ENCODE measurements around the gene ATF3. TPM values are rescaled to one million over a fixed set of nuclear protein-coding genes. Genes with fewer than 3 reads are reported as not detected.

The ATF3 gene
- total RNA-seq, 2 donors from 2014 or later, result 12.6 to 27.6 TPM

- Histone ChIP-seq H3K27me3 (no peaks in the 10 kb centered on the region), H3K4me3 (no peak overlapping the region), H3K4me1 (peaks cover 0 to 7% of the 10 kb centered on the region in 2 donors), H3K9me3 (no peaks in the 10 kb centered on the region), H3K27ac (no peak overlapping the region), H3K36me3 (peaks cover 12% of the 10 kb centered on the region)
- no peak for TF ChIP-seq CTCF (IDR thresholded peaks at IDR 0.05)
- no peak for DNase-seq (ENCODE audit: low spot score)
These were observed 16.5 kb downstream of the ATF3 start for GRCh38 chr1:212624976-212625501.

- Histone ChIP-seq H3K4me1 (peaks cover 0 to 7% of the 10 kb centered on the region in 2 donors), H3K4me3 (no peak overlapping the region), H3K9me3 (no peaks in the 10 kb centered on the region), H3K27ac (no peak overlapping the region), H3K27me3 (no peaks in the 10 kb centered on the region), H3K36me3 (peaks cover 5% of the 10 kb centered on the region)
- no peak for TF ChIP-seq CTCF (IDR thresholded peaks at IDR 0.05)
- DNase-seq (ENCODE audit: low spot score), result no peak
These were observed 17.4 kb downstream of the ATF3 start for GRCh38 chr1:212625781-212626450.

- Histone ChIP-seq H3K36me3 (no peaks in the 10 kb centered on the region), H3K9me3 (no peaks in the 10 kb centered on the region), H3K27me3 (no peaks in the 10 kb centered on the region), H3K4me3 (no peak overlapping the region), H3K4me1 (peaks cover 0 to 7% of the 10 kb centered on the region in 2 donors), H3K27ac (no peak overlapping the region)
- no peak for DNase-seq (ENCODE audit: low spot score)
- TF ChIP-seq CTCF (IDR thresholded peaks at IDR 0.05), result no peak
These were observed 19.5 kb downstream of the ATF3 start for GRCh38 chr1:212628046-212628445.

GRCh38 chr1:212628813-212629415 is 20.4 kb downstream of the ATF3 start:
- no peak for DNase-seq (ENCODE audit: low spot score)
- no peaks in the 10 kb centered on the region for H3K27me3 ChIP-seq
- no peak overlapping the region for H3K27ac ChIP-seq
- H3K4me1 ChIP-seq, result peaks cover 0 to 7% of the 10 kb centered on the region in 2 donors
- H3K36me3 ChIP-seq, result no peaks in the 10 kb centered on the region
- no peak overlapping the region for H3K4me3 ChIP-seq
- TF ChIP-seq CTCF (IDR thresholded peaks at IDR 0.05), result no peak
- no peaks in the 10 kb centered on the region for H3K9me3 ChIP-seq

- Histone ChIP-seq H3K4me3 (no peak overlapping the region), H3K9me3 (no peaks in the 10 kb centered on the region)
These were observed 21.0 kb downstream of the ATF3 start for GRCh38 chr1:212629450-212630157.

More at GRCh38 chr1:212629450-212630157, 21.0 kb downstream of the ATF3 start:
- Histone ChIP-seq H3K4me1 (peaks cover 0 to 7% of the 10 kb centered on the region in 2 donors), H3K27ac (no peak overlapping the region), H3K36me3 (no peaks in the 10 kb centered on the region), H3K27me3 (no peaks in the 10 kb centered on the region)
- no peak for TF ChIP-seq CTCF (IDR thresholded peaks at IDR 0.05)
- no peak for DNase-seq (ENCODE audit: low spot score)
